VCaP (cell line): Measurements from ENCODE around the gene GSG1L2.

Source experiments
- H3K27ac ChIP-seq: fragments of 450-650 bp; 2 replicates; pipeline ENCODE4 v1.5.1; 2017
- CTCF ChIP-seq: fragments of 450-650 bp; conservative IDR thresholded peaks from 2 replicates; pipeline ENCODE4 v1.5.1; 2017; ENCODE audit warnings: mild to moderate bottlenecking, moderate library complexity

GSG1L2 gene

DNA sequence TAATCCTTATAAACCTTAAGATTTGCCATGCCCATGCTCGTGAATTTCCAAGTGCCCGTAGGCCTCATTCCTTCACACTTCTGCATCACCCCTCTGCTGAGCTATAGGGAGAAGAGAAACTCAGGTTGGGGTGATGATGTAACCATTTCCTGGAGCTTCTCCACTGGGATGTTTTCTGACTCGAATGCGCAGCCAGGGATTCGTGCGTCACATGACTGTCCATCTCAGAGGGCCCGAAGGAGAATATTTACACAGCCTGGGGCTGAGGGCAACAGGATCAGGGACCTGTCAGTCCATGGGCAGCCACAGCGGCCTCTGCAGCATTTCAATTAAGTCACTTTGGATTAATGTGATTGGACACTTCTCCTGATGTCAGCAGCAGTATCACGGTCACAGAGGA, 8.7 kb downstream of the GSG1L2 start:
- no peak overlapping the region for H3K27ac ChIP-seq
- TF ChIP-seq CTCF: no peak

DNA sequence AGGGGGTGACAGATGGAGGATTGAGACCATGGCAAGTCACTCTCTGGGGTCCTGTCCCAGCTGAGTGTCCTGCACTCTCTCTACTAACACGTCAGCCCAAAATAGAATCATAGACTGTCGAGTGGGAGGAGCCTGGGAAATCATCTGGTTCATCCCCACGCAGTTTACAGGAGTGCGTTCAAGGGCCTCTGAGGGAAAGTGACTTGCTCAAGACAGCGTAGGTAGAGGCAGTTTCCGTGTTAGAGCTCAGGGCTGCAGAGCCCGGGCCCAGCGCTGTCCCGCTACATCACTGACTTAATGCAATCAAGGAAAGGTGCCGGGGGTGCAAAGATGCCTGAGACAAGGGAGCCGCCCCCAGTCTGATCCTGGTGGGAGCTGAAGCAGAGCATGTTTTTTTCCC, 10.3 kb downstream of the GSG1L2 start:
- TF ChIP-seq CTCF: no peak
- no peak overlapping the region for H3K27ac ChIP-seq

- H3K27ac ChIP-seq: no peak overlapping the region
- TF ChIP-seq CTCF: no peak
These were observed 10.8 kb downstream of the GSG1L2 start for GRCh38 chr17:9811086-9811485.

GRCh38 chr17:9810100-9810949, 11.6 kb downstream of the GSG1L2 start:
- TF ChIP-seq CTCF: no peak
- no peak overlapping the region for H3K27ac ChIP-seq

GRCh38 chr17:9809409-9809808, 12.5 kb downstream of the GSG1L2 start:
- no peak overlapping the region for H3K27ac ChIP-seq
- no peak for TF ChIP-seq CTCF

DNA sequence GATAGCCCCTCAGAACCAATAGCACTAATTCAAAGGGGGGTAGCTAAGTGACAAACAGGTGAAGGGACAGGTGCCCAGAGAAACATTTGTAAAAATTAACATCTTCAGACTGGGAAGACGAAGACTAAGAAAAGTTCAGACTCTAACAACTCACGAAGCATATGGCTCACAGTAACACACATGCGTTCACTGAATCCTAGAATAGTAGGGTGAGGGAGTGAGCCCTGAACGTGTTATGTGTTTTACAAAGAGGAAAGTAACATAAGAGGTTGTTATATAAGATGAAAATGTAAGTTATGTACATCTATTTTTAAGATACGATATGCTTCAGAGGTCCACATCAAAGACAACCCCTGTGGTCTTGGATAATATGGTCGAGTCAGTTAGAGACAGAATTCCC, 15.2 kb downstream of the GSG1L2 start:
- no peak for TF ChIP-seq CTCF
- H3K27ac ChIP-seq: no peak overlapping the region

GRCh38 chr17:9805769-9806168, 16.1 kb downstream of the GSG1L2 start:
- no peak overlapping the region for H3K27ac ChIP-seq
- no peak for TF ChIP-seq CTCF
